Neutrophil (primary cell): ENCODE data around the gene KRTAP1-4.

ENCODE experiments used
- H3K27ac ChIP-seq: fragments of 200-600 bp; sonication (generic); 2 replicates; pipeline ENCODE4 v1.5.1; 2016; ENCODE audit warnings: mild to moderate bottlenecking, moderate library complexity
- H3K27me3 ChIP-seq: fragments of 200-600 bp; sonication (generic); 2 replicates; pipeline ENCODE4 v1.6.0; 2016; ENCODE audit warnings: mild to moderate bottlenecking
- H3K36me3 ChIP-seq: fragments of 200-600 bp; sonication (generic); 2 replicates; pipeline ENCODE4 v1.5.1; 2017
- H3K4me1 ChIP-seq, 2 experiments: fragments of 200-600 bp in 1 of 2; sonication (generic) in 1 of 2; 1 replicate in 1 of 2; 2 replicates in 1 of 2; pipeline versions ENCODE4 v1.5.1 to v1.6.1; 2013 to 2016; ENCODE audit warnings: low read depth in 1 of 2, low read length in 1 of 2, mild to moderate bottlenecking in 1 of 2, moderate library complexity in 1 of 2; ENCODE audit not compliant: control insufficient read depth in 1 of 2, insufficient read depth in 1 of 2
- H3K4me3 ChIP-seq, 2 experiments: fragments of 200-600 bp in 1 of 2; sonication (generic) in 1 of 2; 1 replicate in 1 of 2; 2 replicates in 1 of 2; pipeline ENCODE4 v1.5.1; 2013 to 2016; ENCODE audit warnings: low read depth in 1 of 2, low read length in 1 of 2, mild to moderate bottlenecking in 1 of 2, moderate library complexity in 1 of 2
- H3K9me3 ChIP-seq: fragments of 200-600 bp; sonication (generic); 2 replicates; pipeline ENCODE4 v1.5.1; 2016
- CTCF ChIP-seq: fragments of 200-600 bp; sonication (generic); IDR thresholded peaks from 2 replicates; pipeline ENCODE4 v1.5.1; 2016; ENCODE audit warnings: antibody characterized with exemption

Gene KRTAP1-4

GRCh38 chr17:41018541-41018940, 11.5 kb downstream of the KRTAP1-4 start:
- H3K27me3 ChIP-seq: peaks cover 9% of the 10 kb centered on the region
- no peak overlapping the region for H3K4me3 ChIP-seq
- no peaks in the 10 kb centered on the region for H3K9me3 ChIP-seq
- peak overlapping the region; percentile 24 for H3K27ac ChIP-seq
- no peaks in the 10 kb centered on the region for H3K36me3 ChIP-seq
- TF ChIP-seq CTCF: no peak
- H3K4me1 ChIP-seq: peaks cover 13 to 15% of the 10 kb centered on the region in 2 experiments

- Histone ChIP-seq H3K27me3 (peaks cover 9% of the 10 kb centered on the region), H3K4me3 (no peak overlapping the region), H3K4me1 (peaks cover 13 to 15% of the 10 kb centered on the region in 2 experiments), H3K9me3 (no peaks in the 10 kb centered on the region), H3K36me3 (no peaks in the 10 kb centered on the region), H3K27ac (no peak overlapping the region)
- TF ChIP-seq CTCF: no peak
Measured at GRCh38 chr17:41016578-41017215, 13.3 kb downstream of the KRTAP1-4 start.

- no peaks in the 10 kb centered on the region for H3K36me3 ChIP-seq
- H3K4me3 ChIP-seq: no peak overlapping the region
- TF ChIP-seq CTCF: no peak
- H3K4me1 ChIP-seq: peaks cover 13 to 15% of the 10 kb centered on the region in 2 experiments
- no peaks in the 10 kb centered on the region for H3K9me3 ChIP-seq
- H3K27me3 ChIP-seq: peaks cover 9% of the 10 kb centered on the region
- H3K27ac ChIP-seq: no peak overlapping the region
Measured at GRCh38 chr17:41015454-41015853, 14.5 kb downstream of the KRTAP1-4 start.

- Histone ChIP-seq H3K27me3 (peaks cover 9% of the 10 kb centered on the region), H3K36me3 (no peaks in the 10 kb centered on the region), H3K9me3 (no peaks in the 10 kb centered on the region), H3K27ac (no peak overlapping the region), H3K4me3 (no peak overlapping the region), H3K4me1 (peaks cover 10 to 12% of the 10 kb centered on the region in 2 experiments)
- TF ChIP-seq CTCF: no peak
Measured at GRCh38 chr17:41013606-41014005, 16.4 kb downstream of the KRTAP1-4 start.

GRCh38 chr17:41013181-41013580, 16.8 kb downstream of the KRTAP1-4 start:
- Histone ChIP-seq H3K4me3 (no peak overlapping the region), H3K27me3 (peaks cover 9% of the 10 kb centered on the region), H3K27ac (no peak overlapping the region), H3K4me1 (peaks cover 6 to 8% of the 10 kb centered on the region in 2 experiments), H3K36me3 (no peaks in the 10 kb centered on the region), H3K9me3 (no peaks in the 10 kb centered on the region)
- no peak for TF ChIP-seq CTCF
